GM18526 (cell line): ENCODE measurements around the gene DNPEP.
A peak's percentile ranks its signal among the peaks of the same experiment; 100 is the strongest.

Source experiments
- POLR2A ChIP-seq: IDR thresholded peaks from 3 replicates; pipeline ENCODE4 v1.6.1; 2011; ENCODE audit not compliant: insufficient read length; ENCODE audit errors: extremely low read depth

Gene DNPEP

GRCh38 chr2:219387306-219388120, at the start of gene DNPEP:
Gene DNPEP, minus strand, starts transcription at chr2:219387912. Its CDS starts 118 bp downstream, at chr2:219387794.
- TF ChIP-seq POLR2A = peak; percentile 50

- no peak for TF ChIP-seq POLR2A
Measured at GRCh38 chr2:219437141-219437540, 49.4 kb upstream of the DNPEP start.

DNA sequence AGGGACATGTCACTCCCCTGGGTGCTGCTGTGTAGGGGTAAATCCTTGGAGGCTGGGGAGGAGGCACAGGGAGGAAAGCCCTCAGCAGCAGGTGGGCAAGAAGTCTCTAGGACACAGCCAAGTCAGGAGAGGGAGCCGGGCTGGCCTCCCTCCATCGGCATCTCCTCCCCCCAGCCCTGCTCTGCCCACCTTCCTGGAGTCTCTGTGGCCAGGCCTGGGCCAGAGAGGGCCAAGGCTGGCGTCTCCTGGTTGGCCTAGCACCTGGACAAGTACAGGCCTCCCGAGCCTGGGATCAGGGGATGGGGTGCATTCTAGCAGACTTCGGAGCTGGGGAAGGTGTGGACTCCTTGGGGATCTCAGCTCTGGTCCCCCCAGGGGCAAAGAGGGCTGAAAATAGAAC, 48.8 kb upstream of the DNPEP start:
- TF ChIP-seq POLR2A = no peak

- TF ChIP-seq POLR2A = no peak
Measured at GRCh38 chr2:219435701-219436100, 48.0 kb upstream of the DNPEP start.

GRCh38 chr2:219434718-219435525, 47.2 kb upstream of the DNPEP start, which contains the start of gene SPEG:
Gene SPEG, plus strand, starts transcription at chr2:219434843. Its CDS starts 135 bp downstream, at chr2:219434978.
- no peak for TF ChIP-seq POLR2A

DNA sequence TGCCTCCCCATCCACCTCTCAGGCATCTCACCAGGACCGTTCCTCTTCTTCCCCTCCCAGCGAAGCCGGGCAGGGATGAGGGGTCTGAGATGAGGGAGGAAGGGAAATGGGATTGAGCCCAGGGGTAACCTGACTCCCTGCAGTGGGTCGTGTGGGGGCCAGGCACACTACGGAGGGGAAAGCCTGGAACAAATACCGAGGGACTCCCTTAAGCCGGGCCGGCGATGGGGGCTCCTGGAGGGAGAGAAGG, 46.7 kb upstream of the DNPEP start:
- TF ChIP-seq POLR2A = no peak

DNA sequence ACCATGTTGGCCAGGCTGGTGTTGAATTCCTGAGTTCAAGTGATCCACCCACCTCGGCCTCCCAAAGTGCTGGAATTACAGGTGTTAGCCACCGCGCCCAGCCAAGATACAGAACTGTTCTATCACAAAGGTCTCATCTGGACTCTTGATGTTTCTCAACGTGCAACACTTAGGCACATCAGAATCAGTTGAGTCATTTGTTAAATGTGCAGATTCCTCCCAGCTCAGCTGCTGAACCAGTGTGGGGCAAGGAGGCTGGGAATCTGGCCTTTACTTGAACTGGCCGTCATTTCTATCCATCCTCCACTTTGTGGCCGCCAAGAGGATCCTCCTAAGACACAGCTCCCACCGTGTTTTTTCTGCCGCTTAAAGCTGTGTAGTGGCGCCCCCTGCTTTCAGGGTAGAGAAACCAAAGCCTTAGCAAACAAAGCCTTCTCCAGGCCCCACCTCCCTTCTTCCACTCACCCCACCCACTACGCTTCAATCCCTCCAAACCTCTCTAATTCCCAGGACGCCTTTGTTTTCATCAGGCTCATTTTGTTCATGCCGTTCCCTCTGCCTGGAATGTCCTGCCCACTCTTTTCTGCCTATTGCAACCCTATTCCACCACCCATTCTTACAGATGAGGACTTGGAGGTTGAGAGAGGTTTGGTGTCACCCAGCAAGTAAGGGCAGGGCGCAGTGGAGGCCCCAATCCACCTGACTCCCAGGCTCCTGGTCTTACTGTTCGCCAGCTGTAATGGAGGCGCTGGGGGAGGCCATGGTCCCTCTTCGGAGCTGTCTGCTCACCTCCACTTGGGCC, 46.2 kb upstream of the DNPEP start:
- TF ChIP-seq POLR2A = no peak

- TF ChIP-seq POLR2A = no peak
Measured at GRCh38 chr2:219430633-219431615, 43.2 kb upstream of the DNPEP start.

GRCh38 chr2:219429958-219430606, 42.4 kb upstream of the DNPEP start:
- TF ChIP-seq POLR2A = no peak

DNA sequence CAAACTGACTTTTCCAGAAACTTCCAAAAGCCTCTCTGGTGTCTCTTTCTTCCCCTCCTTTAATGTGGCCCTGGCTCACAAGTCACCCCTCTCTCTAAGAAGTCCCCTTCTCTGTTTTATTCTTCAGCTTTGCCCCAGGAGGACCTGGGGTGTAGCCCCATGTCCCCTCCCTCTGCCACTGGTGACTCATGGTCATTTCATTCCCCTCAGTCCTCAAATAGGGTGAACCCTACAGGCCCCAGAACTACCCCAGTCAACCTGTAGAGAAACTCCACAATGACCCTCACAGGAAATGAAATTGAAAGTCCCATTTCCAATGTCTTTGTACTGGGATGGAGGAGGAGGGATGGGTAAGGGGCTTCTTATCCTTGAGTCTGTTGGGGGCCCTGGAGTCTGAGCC, 40.8 kb upstream of the DNPEP start:
- TF ChIP-seq POLR2A = no peak

DNA sequence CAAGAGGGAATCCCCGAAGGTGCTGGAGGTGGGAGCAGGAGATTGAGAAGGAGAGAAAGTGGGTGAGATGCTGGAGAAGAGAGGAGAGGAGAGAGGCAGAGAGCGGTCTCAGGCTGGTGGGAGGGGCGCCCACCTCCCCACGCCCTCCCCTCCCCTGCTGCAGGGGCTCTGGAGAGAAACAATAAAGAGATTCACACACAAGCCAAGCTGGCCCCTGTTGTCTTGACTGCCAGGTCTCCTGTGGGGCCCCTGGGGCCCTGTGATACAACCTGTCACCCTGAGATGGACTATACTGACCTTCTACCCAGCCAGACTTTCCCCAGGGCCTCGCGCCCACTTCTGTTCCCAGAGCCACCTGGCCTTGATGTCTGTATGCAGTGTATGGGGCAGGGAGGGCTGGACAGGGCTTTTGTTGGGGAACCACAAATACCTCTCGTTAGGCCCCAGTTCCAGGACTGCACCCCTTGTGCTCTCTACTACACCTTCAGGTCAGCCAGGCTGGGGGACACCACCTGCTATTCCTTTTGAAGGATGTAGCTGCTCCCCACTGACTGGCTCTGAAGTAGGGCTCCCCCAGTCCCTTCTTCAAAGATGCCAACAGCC, 38.9 kb upstream of the DNPEP start:
- no peak for TF ChIP-seq POLR2A

DNA sequence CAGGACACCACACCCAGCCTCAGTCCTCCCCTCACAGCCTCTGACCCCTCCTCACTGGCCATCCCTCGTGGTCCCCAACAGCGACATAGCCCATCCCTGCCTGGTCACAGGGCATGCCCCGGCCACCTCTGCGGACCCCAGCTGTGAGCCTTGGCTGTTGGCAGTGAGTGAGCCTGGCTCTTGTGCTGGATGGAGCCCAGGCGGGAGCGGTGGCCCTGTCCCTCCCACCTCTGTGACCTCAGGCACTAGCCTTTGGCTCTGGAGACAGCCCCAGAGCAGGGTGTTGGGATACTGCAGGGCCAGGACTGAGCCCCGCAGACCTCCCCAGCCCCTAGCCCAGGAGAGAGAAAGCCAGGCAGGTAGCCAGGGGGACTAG, 38.3 kb upstream of the DNPEP start:
- TF ChIP-seq POLR2A = no peak

- no peak for TF ChIP-seq POLR2A
Measured at GRCh38 chr2:219425238-219426067, 37.7 kb upstream of the DNPEP start.
